ENCODE measurements around the gene IRGQ.

Gene IRGQ

DNA sequence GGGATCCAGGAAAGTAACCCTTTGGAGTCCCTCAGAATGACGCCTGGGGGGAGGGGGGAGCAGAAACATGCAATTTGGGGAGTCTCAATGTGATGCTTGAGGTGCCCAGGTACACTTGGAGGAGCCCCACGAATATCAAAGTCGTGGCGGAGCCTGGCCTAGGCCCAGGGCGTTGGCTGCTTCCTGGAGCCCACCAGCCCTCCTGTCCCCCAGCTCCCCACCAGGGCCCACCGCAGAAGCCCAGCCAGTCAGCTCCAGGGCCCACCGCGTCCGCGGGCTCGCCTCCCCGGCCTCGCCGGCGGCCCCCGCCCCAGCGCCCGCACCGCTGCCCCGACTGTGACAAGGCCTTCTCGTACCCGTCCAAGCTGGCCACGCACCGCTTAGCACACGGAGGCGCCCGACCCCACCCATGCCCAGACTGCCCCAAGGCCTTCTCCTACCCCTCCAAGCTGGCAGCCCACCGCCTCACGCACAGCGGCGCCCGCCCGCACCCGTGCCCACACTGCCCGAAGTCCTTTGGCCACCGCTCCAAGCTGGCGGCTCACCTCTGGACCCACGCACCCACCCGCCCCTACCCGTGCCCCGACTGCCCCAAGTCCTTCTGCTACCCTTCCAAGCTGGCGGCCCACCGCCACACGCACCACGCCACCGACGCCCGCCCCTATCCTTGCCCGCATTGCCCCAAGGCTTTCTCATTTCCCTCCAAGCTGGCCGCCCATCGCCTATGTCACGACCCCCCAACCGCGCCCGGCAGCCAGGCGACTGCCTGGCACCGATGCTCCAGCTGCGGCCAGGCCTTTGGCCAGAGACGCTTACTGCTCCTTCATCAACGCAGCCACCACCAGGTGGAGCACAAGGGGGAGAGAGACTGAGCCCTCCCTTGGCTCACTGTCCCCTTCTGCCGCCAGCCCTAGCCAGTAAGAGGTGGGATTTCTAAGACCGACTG, 60.8 kb downstream of the IRGQ start:
- DNase-seq = peak; percentile 56
